ENCODE measurements around the gene POMT2. TPM values are rescaled to one million over a fixed set of nuclear protein-coding genes. Genes with fewer than 3 reads are reported as not detected.

POMT2 gene
- total RNA-seq, 2 donors from 2014 or later: 8.4 to 101 TPM

- Histone ChIP-seq H3K9me3 (no peaks in the 10 kb centered on the region), H3K27ac (no peak overlapping the region), H3K36me3 (no peaks in the 10 kb centered on the region), H3K27me3 (replicated peaks; ENCODE audit: insufficient read depth) (no peaks in the 10 kb centered on the region), H3K4me1 (replicated peaks) (no peaks in the 10 kb centered on the region), H3K4me3 (no peak overlapping the region)
- 91% methylated on average over 8 of the region's 8 CpGs for WGBS
- no peak for DNase-seq (ENCODE audit: low spot score)
- intact Hi-C loops (cut with DNase I): no loop called here
- TF ChIP-seq POLR2A (IDR thresholded peaks at IDR 0.05) (no peak), CTCF (IDR thresholded peaks at IDR 0.05) (no peak), POLR2AphosphoS5 (IDR thresholded peaks at IDR 0.05) (no peak)
These were observed 23.8 kb downstream of the POMT2 start for GRCh38 chr14:77296906-77297305.

GRCh38 chr14:77296155-77296554, 24.5 kb downstream of the POMT2 start:
- TF ChIP-seq POLR2A (IDR thresholded peaks at IDR 0.05) (no peak), POLR2AphosphoS5 (IDR thresholded peaks at IDR 0.05) (no peak), CTCF (IDR thresholded peaks at IDR 0.05) (no peak)
- Histone ChIP-seq H3K4me3 (no peak overlapping the region), H3K27me3 (replicated peaks; ENCODE audit: insufficient read depth) (no peaks in the 10 kb centered on the region), H3K9me3 (no peaks in the 10 kb centered on the region), H3K36me3 (no peaks in the 10 kb centered on the region), H3K27ac (no peak overlapping the region), H3K4me1 (replicated peaks) (no peaks in the 10 kb centered on the region)
- intact Hi-C loops (cut with DNase I): no loop called here
- WGBS: 66% methylated on average over 13 of the region's 13 CpGs
- DNase-seq (ENCODE audit: low spot score): no peak

GRCh38 chr14:77290705-77291104, 30.0 kb downstream of the POMT2 start:
- Histone ChIP-seq H3K4me1 (replicated peaks) (no peaks in the 10 kb centered on the region), H3K27ac (no peak overlapping the region), H3K27me3 (replicated peaks; ENCODE audit: insufficient read depth) (no peaks in the 10 kb centered on the region), H3K9me3 (no peaks in the 10 kb centered on the region), H3K36me3 (no peaks in the 10 kb centered on the region), H3K4me3 (no peak overlapping the region)
- intact Hi-C loops (cut with DNase I): no loop called here
- WGBS: 77% methylated on average over 4 of the region's 4 CpGs
- no peak for DNase-seq (ENCODE audit: low spot score)
- TF ChIP-seq POLR2A (IDR thresholded peaks at IDR 0.05) (no peak), CTCF (IDR thresholded peaks at IDR 0.05) (no peak), POLR2AphosphoS5 (IDR thresholded peaks at IDR 0.05) (no peak)

GRCh38 chr14:77286576-77286975, 34.1 kb downstream of the POMT2 start:
- WGBS: 71% methylated on average over 5 of the region's 5 CpGs

More at GRCh38 chr14:77286576-77286975, 34.1 kb downstream of the POMT2 start:
- TF ChIP-seq POLR2AphosphoS5 (IDR thresholded peaks at IDR 0.05) (no peak), CTCF (IDR thresholded peaks at IDR 0.05) (no peak), POLR2A (IDR thresholded peaks at IDR 0.05) (no peak)
- Histone ChIP-seq H3K9me3 (no peaks in the 10 kb centered on the region), H3K27ac (no peak overlapping the region), H3K36me3 (peaks cover 0 to 10% of the 10 kb centered on the region in 2 donors), H3K27me3 (replicated peaks; ENCODE audit: insufficient read depth) (no peaks in the 10 kb centered on the region), H3K4me1 (replicated peaks) (no peaks in the 10 kb centered on the region), H3K4me3 (no peak overlapping the region)
- no peak for DNase-seq (ENCODE audit: low spot score)
- intact Hi-C loops (cut with DNase I): no loop called here
